Inferior parietal cortex (tissue), 1 donor: ENCODE data around the gene SLC4A4.

ENCODE experiments used
- DNase-seq: peaks from one replicate; pipeline ENCODE4 v3.0.0-alpha.2; 2016; ENCODE audit errors: extremely low spot score

The SLC4A4 gene

DNA sequence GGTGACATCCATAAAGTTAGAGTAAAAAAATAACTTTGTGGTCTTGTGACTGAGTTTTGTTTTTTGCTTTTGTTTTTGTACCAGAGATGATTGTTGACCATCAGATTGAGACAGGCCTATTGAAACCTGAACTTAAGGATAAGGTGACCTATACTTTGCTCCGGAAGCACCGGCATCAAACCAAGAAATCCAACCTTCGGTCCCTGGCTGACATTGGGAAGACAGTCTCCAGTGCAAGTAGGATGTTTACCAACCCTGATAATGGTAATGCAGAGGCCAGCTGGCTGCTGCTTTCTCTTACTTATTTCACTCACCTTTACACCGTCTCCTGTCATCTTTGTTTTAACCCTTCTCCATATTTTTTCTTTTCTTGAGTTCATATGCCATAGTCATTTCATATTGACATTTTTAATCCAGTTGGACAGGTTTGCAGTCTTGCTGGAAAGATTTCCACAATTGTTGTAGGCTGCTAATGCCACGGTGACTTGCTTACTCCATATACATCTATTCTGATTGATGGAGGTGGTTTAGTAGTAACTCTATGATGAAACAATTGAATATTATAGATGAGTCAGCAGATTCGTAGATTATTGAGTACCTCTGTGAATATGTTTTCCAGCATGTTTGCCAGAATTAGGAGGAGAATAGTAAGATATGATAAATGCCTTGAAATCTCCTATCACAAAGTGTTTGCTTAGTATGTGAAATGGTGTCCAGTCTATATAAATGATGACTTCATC, 18.3 kb downstream of the SLC4A4 start:
- DNase-seq = no peak

DNA sequence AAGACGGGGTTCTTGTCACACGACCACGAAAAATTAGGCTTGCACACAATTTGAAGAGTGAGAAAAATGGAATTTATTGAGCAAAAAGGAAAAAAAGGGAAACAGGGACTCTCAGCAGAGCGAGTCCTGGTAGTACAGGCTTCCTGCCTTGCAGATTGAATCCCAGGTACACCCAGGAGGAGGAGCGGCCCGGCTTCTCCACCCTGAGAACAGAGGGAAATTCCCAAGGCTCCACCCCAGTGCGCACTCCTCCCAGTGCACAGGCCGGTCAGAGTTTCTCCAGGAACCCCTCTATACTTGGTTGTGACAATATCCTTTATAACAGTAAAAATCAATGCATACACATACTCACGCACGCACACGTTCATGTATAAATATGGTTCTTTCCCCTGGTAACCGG, 22.0 kb downstream of the SLC4A4 start:
- DNase-seq = no peak

DNA sequence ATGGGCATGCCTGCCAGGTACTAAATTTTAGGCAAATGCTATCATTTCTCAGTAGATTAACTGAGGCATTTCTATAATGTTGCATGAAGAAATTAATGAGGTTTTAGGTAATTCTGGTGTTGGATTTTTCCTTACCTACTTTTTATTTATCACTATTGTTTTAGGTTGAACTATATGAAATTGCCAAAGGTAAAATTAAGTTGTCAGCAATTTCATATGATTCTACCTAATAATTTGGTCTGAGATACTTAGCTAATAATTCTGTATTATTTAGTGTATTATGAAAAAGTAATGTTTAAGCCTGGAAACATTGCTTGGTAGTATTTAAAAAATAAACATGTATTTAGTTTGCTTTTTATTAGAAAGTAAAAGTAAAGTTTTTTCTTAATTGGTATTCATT, 22.7 kb downstream of the SLC4A4 start:
- DNase-seq = no peak

GRCh38 chr4:71366766-71367165, 27.9 kb downstream of the SLC4A4 start:
- DNase-seq = no peak

GRCh38 chr4:71367546-71367945, 28.7 kb downstream of the SLC4A4 start:
- DNase-seq = no peak

- DNase-seq = no peak
Observed at GRCh38 chr4:71368906-71369305, 30.1 kb downstream of the SLC4A4 start.

- no peak for DNase-seq
Observed at GRCh38 chr4:71369536-71369935, 30.7 kb downstream of the SLC4A4 start.

DNA sequence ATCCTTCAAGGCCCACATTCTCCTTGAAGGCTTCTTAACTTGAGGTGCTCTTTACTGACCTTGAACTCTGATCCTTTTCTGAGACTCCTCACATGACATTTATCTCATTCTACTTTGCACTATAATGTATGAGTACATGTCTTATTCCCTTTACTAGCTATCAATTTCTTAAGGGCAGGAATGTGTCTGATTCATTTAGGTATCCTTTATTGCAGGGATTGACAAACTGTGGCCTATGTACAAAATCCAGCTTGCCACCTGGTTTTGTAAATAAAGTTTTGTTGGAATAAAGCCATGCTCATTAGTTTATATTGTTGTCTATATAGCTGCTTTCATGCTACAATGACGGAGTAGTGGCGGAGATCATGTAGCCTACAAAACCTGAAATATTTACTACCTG, 36.7 kb downstream of the SLC4A4 start:
- DNase-seq = no peak

DNA sequence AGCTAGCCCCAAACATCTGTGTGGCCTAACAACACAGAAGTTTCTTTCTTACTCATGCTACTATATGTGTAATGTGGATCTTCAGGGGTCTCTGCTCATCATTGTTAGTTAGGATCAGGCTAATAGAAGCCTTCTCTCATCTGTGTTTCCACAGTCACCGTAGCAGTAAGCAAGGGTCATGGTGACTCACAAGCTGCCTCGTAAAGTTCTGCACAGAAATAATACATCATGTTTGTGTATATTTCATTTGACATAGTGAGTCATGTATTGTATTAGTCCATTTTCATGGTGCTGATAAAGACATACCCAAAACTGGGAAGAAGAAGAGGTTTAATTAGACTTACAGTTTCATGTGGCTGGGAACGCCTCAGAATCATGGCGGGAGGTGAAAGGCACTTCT, 38.7 kb downstream of the SLC4A4 start:
- no peak for DNase-seq

- no peak for DNase-seq
Observed at GRCh38 chr4:71379126-71379525, 40.3 kb downstream of the SLC4A4 start.

GRCh38 chr4:71380788-71381187, 42.0 kb downstream of the SLC4A4 start:
- peak; percentile 25 for DNase-seq

GRCh38 chr4:71382125-71382899, 43.5 kb downstream of the SLC4A4 start:
- no peak for DNase-seq

- no peak for DNase-seq
Observed at GRCh38 chr4:71382900-71383560, 44.2 kb downstream of the SLC4A4 start.

DNA sequence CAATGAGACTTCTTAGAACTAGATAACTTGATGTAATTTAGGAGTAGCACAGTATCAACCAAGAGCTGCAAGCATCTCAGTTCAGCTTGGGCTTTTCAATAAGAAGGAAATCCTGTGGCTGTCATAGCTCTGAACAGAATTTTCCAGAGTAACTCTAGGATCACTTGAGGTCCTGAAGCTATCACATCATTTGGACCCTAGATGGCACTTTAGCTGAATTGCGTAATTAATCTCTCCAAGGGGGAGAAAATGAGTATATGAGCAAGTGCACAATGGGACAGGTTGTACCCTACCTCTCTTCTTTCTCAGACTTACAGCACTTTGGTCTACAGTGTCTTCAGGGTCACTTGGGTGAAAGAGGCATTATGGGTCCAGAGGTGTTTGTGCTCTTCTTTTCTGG, 45.2 kb downstream of the SLC4A4 start:
- no peak for DNase-seq

GRCh38 chr4:71389149-71389827, 50.5 kb downstream of the SLC4A4 start:
- no peak for DNase-seq

DNA sequence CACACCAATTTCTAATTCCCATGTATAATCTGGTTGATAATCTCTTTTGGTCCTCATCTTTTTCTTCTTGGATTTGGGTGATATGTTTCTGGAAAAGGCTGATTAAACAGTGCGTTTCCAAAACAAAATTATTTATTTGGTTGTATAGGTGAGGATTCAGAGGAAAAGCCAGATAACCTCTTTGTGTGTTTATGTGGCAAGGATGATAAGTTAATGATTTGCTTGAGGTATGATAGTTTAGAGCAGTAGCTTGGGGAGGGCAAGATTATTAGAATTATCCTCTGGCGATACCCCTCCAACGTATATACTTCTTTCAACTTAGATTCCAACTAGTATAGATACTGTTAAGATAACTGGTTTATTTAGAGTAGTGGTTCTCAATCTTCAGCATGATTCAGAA, 53.3 kb downstream of the SLC4A4 start:
- DNase-seq = no peak

- no peak for DNase-seq
Observed at GRCh38 chr4:71396382-71396781, 57.6 kb downstream of the SLC4A4 start.

GRCh38 chr4:71400810-71401209, 62.0 kb downstream of the SLC4A4 start:
- no peak for DNase-seq

DNA sequence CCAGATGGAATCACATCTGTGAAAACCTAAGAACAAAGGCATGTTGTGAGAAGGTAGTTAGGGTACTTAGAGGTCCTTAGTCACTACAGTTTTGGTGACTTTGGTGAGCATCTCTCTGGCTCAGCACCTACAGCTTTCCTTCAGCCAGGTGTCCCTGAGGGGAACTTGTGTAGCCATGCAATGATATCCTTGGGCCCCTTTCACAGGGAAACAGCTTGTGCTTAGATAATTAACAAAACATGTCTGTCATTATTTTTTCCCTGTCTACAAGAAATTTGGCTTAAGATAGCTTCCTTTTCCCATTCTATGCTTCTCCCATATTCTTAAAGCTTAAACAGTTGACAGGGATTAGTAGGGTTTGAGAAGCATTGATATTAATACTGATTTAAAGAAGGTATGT, 63.8 kb downstream of the SLC4A4 start:
- DNase-seq = no peak

DNA sequence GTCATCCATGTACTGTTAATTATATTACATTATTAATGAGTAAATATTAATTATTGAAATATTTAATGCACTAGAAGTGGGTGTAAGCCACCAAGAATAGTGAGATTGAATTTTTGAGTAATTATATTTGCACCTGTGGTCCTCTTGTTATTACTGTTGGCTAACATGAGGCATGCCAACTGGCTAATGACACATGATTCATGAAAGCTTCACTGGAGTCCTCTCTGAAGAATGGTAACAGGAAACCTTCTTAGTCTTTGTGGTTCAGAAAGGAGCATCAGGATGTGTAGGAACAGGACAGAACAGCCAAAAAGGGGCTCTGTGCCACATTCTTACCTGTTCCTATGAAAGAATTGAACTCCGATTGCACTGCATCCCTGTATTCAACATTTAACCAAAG, 65.2 kb downstream of the SLC4A4 start:
- DNase-seq = no peak

GRCh38 chr4:71405791-71406190, 67.0 kb downstream of the SLC4A4 start:
- no peak for DNase-seq

- DNase-seq = no peak
Observed at GRCh38 chr4:71406459-71406963, 67.7 kb downstream of the SLC4A4 start.
